ENCODE results near the gene MCTP1. TPM values are rescaled to one million over a fixed set of nuclear protein-coding genes. Genes with fewer than 3 reads are reported as not detected.

Gene MCTP1
- total and polyA plus RNA-seq, 10 of the 15 experiments (the other 5 are each of a cell fraction or from before 2014, with no cell fraction given) = 12.6 to 45.9 (median 18.8) TPM

DNA sequence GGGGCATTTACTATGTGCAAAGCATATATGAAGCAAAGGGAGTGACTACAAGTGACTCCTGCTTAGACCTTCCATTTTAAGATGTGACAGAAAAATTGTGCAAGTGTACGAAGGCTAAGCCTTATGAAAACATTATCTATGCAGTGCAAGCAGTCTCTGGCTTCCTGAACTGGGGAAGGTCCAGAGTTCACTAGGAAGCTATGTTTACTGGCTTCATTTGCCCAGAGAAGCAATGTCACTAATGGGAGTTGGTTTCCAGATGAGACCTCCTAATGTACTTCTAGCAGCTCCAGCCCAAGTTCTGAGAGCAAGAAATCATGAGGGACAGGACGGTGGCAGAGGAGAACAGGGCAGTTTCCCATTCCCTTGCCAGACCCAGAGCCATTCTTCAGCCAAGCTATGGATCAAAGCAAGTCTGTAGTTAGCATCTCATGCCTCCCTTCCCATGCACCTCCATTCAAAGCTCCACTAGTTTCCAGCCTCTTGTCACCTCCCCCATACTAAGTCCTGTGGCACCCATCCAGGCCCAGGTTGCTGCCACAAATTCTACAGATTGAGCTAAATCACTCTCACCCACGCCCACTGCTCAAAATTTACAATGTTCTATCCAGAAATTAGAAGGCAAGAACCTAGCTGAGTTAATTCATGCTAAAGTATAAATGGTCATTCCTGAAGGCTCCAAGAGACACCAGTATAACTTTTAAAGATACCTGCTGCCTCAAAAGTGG lies 21.8 kb downstream of the MCTP1 start:
- Histone ChIP-seq H3K4me2 (ENCODE audit: control insufficient read depth, insufficient read depth) (no peak overlapping the region), H3K27ac (ENCODE audit: control insufficient read depth, insufficient read depth) (no peak overlapping the region), H3K9me3 (replicated peaks; ENCODE audit: control insufficient read depth, insufficient read depth, low read length) (no peaks in the 10 kb centered on the region), H4K20me1 (ENCODE audit: control insufficient read depth, insufficient read depth) (no peaks in the 10 kb centered on the region), H3K79me2 (ENCODE audit: control insufficient read depth, insufficient read depth, low read length) (no peaks in the 10 kb centered on the region), H2AFZ (ENCODE audit: control insufficient read depth, low read depth, low read length) (no peak overlapping the region), H3K36me3 (ENCODE audit: control insufficient read depth in 2 of 2, insufficient read depth in 2 of 2, low read length in 1 of 2) (no peaks in the 10 kb centered on the region), H3K9ac (ENCODE audit: control insufficient read depth, insufficient read depth, low read length) (no peak overlapping the region), H3K4me3 (no peak overlapping the region), H3K27me3 (replicated peaks in 1 of 2; ENCODE audit: control insufficient read depth in 2 of 2, insufficient read depth in 2 of 2, low read length in 1 of 2) (peaks cover 2% of the 10 kb centered on the region in 2 experiments; a peak in 3 of 4 replicates), H3K4me1 (ENCODE audit: control insufficient read depth, insufficient read depth, low read length) (no peaks in the 10 kb centered on the region; the same call in 1 of the 2 replicates)
- SMC1A ChIA-PET (ENCODE audit: uncharacterized antibody, unreplicated experiment) = interaction anchor here (4.5 kb wide), 1 partner anchor 295 kb away, joined by 39 read pairs; no protein-coding TSS in a partner anchor
- in situ Hi-C loops (cut with MboI) (loop anchor here (5.0 kb wide), 1 partner anchor 296 kb away; no protein-coding TSS in a partner anchor), intact Hi-C loops (cut with micrococcal nuclease; ENCODE audit: unreplicated experiment) (no loop called here)
- RAD21 ChIA-PET (ENCODE audit: unreplicated experiment) = interaction anchor here (1.1 to 3.7 kb wide), 2 partner anchors 9 to 294 kb away, joined by 3 to 29 read pairs; no protein-coding TSS in a partner anchor
- ATAC-seq = no peak
- FAIRE-seq = no peak
- POLR2A ChIA-PET = no interaction called here
- WGBS (ENCODE audit: insufficient coverage, insufficient replicate concordance, low lambda C conversion rate, missing lambda C conversion rate) = 2% methylated on average over 3 of the region's 3 CpGs
- no peak for DNase-seq (ENCODE audit: low read depth, low spot score)
- BruUV-seq (replicated peaks) = no TSS peak
- no peak for TF ChIP-seq CEBPB (IDR thresholded peaks at IDR 0.05; ENCODE audit: borderline replicate concordance in 1 of 2, low read depth in 2 of 2, low read length in 2 of 2)
- CTCF ChIA-PET = interaction anchor here (0.8 to 4.4 kb wide), 11 partner anchors 9 to 526 kb away, joined by 3 to 57 read pairs (median 4); no protein-coding TSS in a partner anchor

DNA sequence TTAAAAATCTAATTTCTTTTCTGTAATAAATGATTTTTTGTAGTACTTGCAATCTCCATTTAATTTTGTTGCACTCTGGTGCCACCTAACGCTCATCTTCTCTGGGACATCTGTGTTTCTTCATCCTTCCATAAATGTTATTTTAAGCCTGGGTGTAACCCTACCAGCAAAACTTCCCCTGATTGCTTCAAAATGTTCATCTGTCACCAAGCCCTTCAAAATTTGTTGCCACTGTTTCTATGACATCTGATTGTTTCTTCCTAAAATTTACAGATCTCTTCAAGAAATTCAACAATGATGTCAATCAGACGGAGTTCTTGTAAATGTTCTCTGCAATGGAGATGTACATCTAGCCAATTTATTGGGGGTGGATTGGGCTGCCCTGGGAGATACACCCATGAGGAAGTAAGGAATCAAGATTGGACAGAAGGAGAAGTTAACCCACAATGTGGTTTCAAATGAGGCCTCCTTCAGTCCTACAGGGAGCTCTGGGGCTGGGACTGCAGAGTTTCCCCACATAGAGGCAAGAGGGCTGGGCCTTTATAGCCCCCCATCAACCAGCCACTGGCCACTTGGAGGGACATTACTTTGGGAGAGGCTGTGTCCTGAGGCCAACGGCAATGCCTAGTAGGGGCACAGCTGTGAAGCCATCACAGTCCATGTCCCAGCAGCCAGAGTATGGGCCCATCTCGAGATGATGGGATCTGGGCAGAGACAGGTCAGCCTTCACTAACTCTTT lies 23.3 kb downstream of the MCTP1 start:
- peak; percentile 64 for FAIRE-seq
- TF ChIP-seq, protein P1, sequence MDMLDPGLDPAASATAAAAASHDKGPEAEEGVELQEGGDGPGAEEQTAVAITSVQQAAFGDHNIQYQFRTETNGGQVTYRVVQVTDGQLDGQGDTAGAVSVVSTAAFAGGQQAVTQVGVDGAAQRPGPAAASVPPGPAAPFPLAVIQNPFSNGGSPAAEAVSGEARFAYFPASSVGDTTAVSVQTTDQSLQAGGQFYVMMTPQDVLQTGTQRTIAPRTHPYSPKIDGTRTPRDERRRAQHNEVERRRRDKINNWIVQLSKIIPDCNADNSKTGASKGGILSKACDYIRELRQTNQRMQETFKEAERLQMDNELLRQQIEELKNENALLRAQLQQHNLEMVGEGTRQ (IDR thresholded peaks at IDR 0.05; ENCODE audit: borderline replicate concordance, low read depth, low read length) = no peak
- TF ChIP-seq CTCF (IDR thresholded peaks at IDR 0.05 in 2 of 3, conservative IDR thresholded peaks at IDR 0.05 in 1 of 3; ENCODE audit: control insufficient read depth in 2 of 3, extremely low read depth in 1 of 3, insufficient read depth in 1 of 3, low read depth in 3 of 3, low read length in 3 of 3) (peak; percentile 52 to 64 (median 53)), POLR2AphosphoS5 (IDR thresholded peaks at IDR 0.05; ENCODE audit: low read length) (no peak), SMC3 (IDR thresholded peaks at IDR 0.05; ENCODE audit: borderline replicate concordance, low read length) (peak; percentile 53; the same call in 1 of the 2 replicates), RAD21 (IDR thresholded peaks at IDR 0.05; ENCODE audit: insufficient read depth, low read depth, low read length) (peak; percentile 70)
- Histone ChIP-seq H3K4me3 (no peak overlapping the region), H3K36me3 (ENCODE audit: control insufficient read depth in 2 of 2, insufficient read depth in 2 of 2, low read length in 1 of 2) (no peaks in the 10 kb centered on the region), H3K79me2 (ENCODE audit: control insufficient read depth, insufficient read depth, low read length) (no peaks in the 10 kb centered on the region), H3K9me3 (replicated peaks; ENCODE audit: control insufficient read depth, insufficient read depth, low read length) (no peaks in the 10 kb centered on the region), H3K27me3 (replicated peaks in 1 of 2; ENCODE audit: control insufficient read depth in 2 of 2, insufficient read depth in 2 of 2, low read length in 1 of 2) (peaks cover 0 to 2% of the 10 kb centered on the region in 2 experiments; a peak in 2 of 4 replicates), H3K27ac (ENCODE audit: control insufficient read depth, insufficient read depth) (no peak overlapping the region), H3K4me2 (ENCODE audit: control insufficient read depth, insufficient read depth) (no peak overlapping the region), H3K4me1 (ENCODE audit: control insufficient read depth, insufficient read depth, low read length) (no peaks in the 10 kb centered on the region; the same call in 1 of the 2 replicates), H3K9ac (ENCODE audit: control insufficient read depth, insufficient read depth, low read length) (no peak overlapping the region), H2AFZ (ENCODE audit: control insufficient read depth, low read depth, low read length) (no peak overlapping the region), H4K20me1 (ENCODE audit: control insufficient read depth, insufficient read depth) (no peaks in the 10 kb centered on the region)
- WGBS (ENCODE audit: insufficient coverage, insufficient replicate concordance, low lambda C conversion rate, missing lambda C conversion rate) = 17% methylated on average over 4 of the region's 4 CpGs
- intact Hi-C loops (cut with micrococcal nuclease; ENCODE audit: unreplicated experiment) = loop anchor here (1.0 kb wide), 2 partner anchors 181 to 293 kb away; no protein-coding TSS in a partner anchor
- in situ Hi-C loops (cut with MboI) = loop anchor here (5.0 kb wide), 1 partner anchor 294 kb away; no protein-coding TSS in a partner anchor
- RAD21 ChIA-PET (ENCODE audit: unreplicated experiment) = interaction anchor here (3.7 kb wide), 1 partner anchor 293 kb away, joined by 29 read pairs; no protein-coding TSS in a partner anchor
- ATAC-seq = peak; percentile 78
- CTCF ChIA-PET = interaction anchor here (0.6 to 4.4 kb wide), 8 partner anchors 9 to 293 kb away, joined by 3 to 57 read pairs (median 4); no protein-coding TSS in a partner anchor
- SMC1A ChIA-PET (ENCODE audit: uncharacterized antibody, unreplicated experiment) = interaction anchor here (1.0 to 4.5 kb wide), 3 partner anchors 20 to 293 kb away, joined by 3 to 39 read pairs (median 4); no protein-coding TSS in a partner anchor
- POLR2A ChIA-PET = no interaction called here
- no peak for DNase-seq (ENCODE audit: low read depth, low spot score)
- BruUV-seq (replicated peaks) = no TSS peak

Measured in GM12878 (cell line).